Activated CD8-positive, alpha-beta T cell treated with anti-CD3 and anti-CD28 coated beads for 36 hours (primary cell): ENCODE measurements around the gene CDKN2A. TPM values are rescaled to one million over a fixed set of nuclear protein-coding genes. Genes with fewer than 3 reads are reported as not detected.

Source experiments
- ATAC-seq: fragments of 200-7000 bp; cut with Tn5 transposase; one replicate; pipeline ENCODE4 v1.10.0; 2021; ENCODE audit warnings: mild to moderate bottlenecking, moderate library complexity
- CTCF ChIA-PET: fragments of 350-600 bp; sonication (Branson Sonifier 250); formaldehyde crosslinking; loops from one replicate; lab custom pipeline; 2021; ENCODE audit warnings: antibody characterized with exemption; lab: Charles Lee
- POLR2A ChIA-PET: fragments of 350-600 bp; sonication (Branson Sonifier 250); formaldehyde crosslinking; loops from one replicate; lab custom pipeline; 2021; ENCODE audit warnings: antibody characterized with exemption; lab: Charles Lee
- DNase-seq: peaks from one replicate; pipeline ENCODE4 v3.0.0-alpha.2; 2020
- H3K27ac Mint-ChIP-seq: one replicate; pipeline ENCODE4 v1.8.0; 2021; ENCODE audit warnings: mild to moderate bottlenecking, mixed read lengths
- H3K27me3 Mint-ChIP-seq: one replicate; pipeline ENCODE4 v1.8.0; 2021; ENCODE audit warnings: mixed read lengths
- H3K36me3 Mint-ChIP-seq: one replicate; pipeline ENCODE4 v1.8.0; 2021; ENCODE audit warnings: low read depth, mixed read lengths
- H3K4me1 Mint-ChIP-seq: one replicate; pipeline ENCODE4 v1.8.0; 2021; ENCODE audit warnings: low read depth, mixed read lengths
- H3K4me3 Mint-ChIP-seq: one replicate; pipeline ENCODE4 v1.8.0; 2021; ENCODE audit warnings: mild to moderate bottlenecking, moderate library complexity, mixed read lengths
- H3K9me3 Mint-ChIP-seq: one replicate; pipeline ENCODE4 v1.8.0; 2021; ENCODE audit warnings: mixed read lengths
- CTCF ChIP-seq: fragments of 200-600 bp; IDR thresholded peaks from one replicate; pipeline ENCODE4 v1.8.0; 2022; ENCODE audit warnings: antibody characterized with exemption, mild to moderate bottlenecking
- intact Hi-C: fragments of 100-400 bp; cut with micrococcal nuclease; formaldehyde crosslinking; loops from one replicate; pipeline ENCODE4 v1.10.0; 2022
- total RNA-seq, 2 experiments: library from RNA; stranded (reverse); gene quantifications; one replicate each; pipeline ENCODE4 v1.2.3, GENCODE V29; 2021

The CDKN2A gene
- total RNA-seq, 2 experiments from 2014 or later: 2.1 to 2.5 TPM

GRCh38 chr9:21996438-21996837 lies 2.2 kb upstream of the CDKN2A start:
- intact Hi-C loops: no loop called here
- Mint-ChIP-seq H3K27ac (no peak overlapping the region), H3K4me3 (peak overlapping the region; percentile 96), H3K9me3 (no peaks in the 10 kb centered on the region), H3K36me3 (no peaks in the 10 kb centered on the region), H3K4me1 (peaks cover 9% of the 10 kb centered on the region), H3K27me3 (peaks cover 43% of the 10 kb centered on the region)
- no peak for TF ChIP-seq CTCF
- POLR2A ChIA-PET: interaction anchor here (0.6 kb wide), 1 partner anchor 17 kb away, joined by 3 read pairs; no protein-coding TSS in a partner anchor
- DNase-seq: no peak
- no peak for ATAC-seq
- CTCF ChIA-PET: interaction anchor here (2.5 kb wide), 1 partner anchor 12 kb away, joined by 13 read pairs; no protein-coding TSS in a partner anchor

DNA sequence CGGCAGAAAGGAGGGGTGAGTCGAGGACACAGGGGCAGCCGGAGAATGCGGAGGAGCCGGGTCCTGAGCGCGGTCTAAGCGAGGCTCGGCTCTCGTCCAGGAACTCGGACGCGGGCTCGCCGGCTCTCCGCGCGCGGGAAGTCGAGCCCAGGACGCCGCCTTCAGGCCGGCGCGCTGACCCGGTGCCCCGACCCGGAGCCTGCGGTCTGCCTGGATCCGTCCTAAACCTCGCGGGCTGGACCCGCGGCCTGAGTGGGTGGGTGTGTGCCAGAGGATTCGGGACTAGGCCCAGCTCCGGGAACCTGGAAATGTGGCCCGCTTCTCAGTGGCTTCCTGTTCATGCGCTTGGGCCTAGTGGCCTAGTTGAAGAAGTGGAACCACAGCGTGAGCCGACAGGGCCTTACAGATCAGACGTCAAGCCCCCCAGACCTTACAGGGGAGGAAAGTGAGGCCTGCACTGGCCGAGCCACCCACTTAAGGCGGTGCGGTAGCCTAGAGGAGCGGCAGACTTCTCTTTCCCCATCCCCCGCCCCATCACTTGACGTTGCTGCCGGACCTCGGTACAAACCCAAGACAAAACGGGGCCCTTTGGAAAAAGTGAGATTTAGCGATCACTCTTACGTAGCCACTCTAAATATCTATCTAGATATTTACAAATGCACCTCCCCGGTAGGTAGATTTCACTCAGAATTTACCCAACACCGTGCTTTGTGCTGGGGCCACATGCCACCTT lies 1.6 kb upstream of the CDKN2A start:
- TF ChIP-seq CTCF: no peak
- intact Hi-C loops: no loop called here
- Mint-ChIP-seq H3K4me3 (peak overlapping the region; percentile 96), H3K4me1 (peaks cover 9% of the 10 kb centered on the region), H3K9me3 (no peaks in the 10 kb centered on the region), H3K27ac (peak overlapping the region; percentile 95), H3K36me3 (no peaks in the 10 kb centered on the region), H3K27me3 (peaks cover 42% of the 10 kb centered on the region)
- ChIA-PET CTCF (interaction anchor here (1.4 to 2.5 kb wide), 3 partner anchors 12 to 33 kb away, joined by 4 to 14 read pairs (median 13); partner anchors contain the start of gene CDKN2B), POLR2A (interaction anchor here (0.6 to 1.4 kb wide), 2 partner anchors 16 to 33 kb away, joined by 3 to 4 read pairs; no protein-coding TSS in a partner anchor)
- peak; percentile 15 for ATAC-seq
- DNase-seq: no peak

- H3K4me3 Mint-ChIP-seq: peak overlapping the region; percentile 96
- DNase-seq (peak; percentile 85), ATAC-seq (peak; percentile 80)
- intact Hi-C loops: no loop called here
- H3K4me1 Mint-ChIP-seq: peaks cover 12% of the 10 kb centered on the region
- H3K27ac Mint-ChIP-seq: peak overlapping the region; percentile 95
- H3K36me3 Mint-ChIP-seq: no peaks in the 10 kb centered on the region
- POLR2A ChIA-PET: interaction anchor here (0.9 to 1.4 kb wide), 5 partner anchors 13 to 110 kb away, joined by 3 to 4 read pairs (median 3); no protein-coding TSS in a partner anchor
- no peaks in the 10 kb centered on the region for H3K9me3 Mint-ChIP-seq
- no peak for TF ChIP-seq CTCF
- CTCF ChIA-PET: interaction anchor here (0.9 to 2.2 kb wide), 10 partner anchors 13 to 195 kb away, joined by 3 to 14 read pairs (median 6); partner anchors contain the start of gene CDKN2B
- peaks cover 45% of the 10 kb centered on the region for H3K27me3 Mint-ChIP-seq
Observed at GRCh38 chr9:21995006-21995665, 944 bp upstream of the CDKN2A start.

DNA sequence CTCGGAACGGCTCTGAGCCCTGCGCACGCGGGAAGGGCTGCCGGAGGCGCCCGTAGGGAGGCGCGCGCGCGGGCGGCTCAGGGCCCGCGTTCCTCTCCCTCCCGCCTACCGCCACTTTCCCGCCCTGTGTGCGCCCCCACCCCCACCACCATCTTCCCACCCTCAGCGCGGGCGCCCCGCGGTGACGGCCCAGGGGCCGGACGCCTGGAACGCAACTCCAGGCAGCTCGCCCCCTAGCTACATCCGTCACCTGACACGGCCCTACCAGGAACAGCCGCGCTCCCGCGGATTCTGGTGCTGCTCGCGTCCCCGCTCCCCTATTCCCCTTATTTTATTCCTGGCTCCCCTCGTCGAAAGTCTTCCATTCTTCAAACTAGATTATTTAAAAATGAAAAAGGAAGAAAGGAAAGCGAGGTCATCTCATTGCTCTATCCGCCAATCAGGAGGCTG lies 389 bp upstream of the CDKN2A start, which contains the start of gene CDKN2B-AS1:
TSS of gene CDKN2B-AS1 (plus strand) at position 236 of the 450 bp plus-strand sequence.
- ATAC-seq (peak; percentile 57), DNase-seq (peak; percentile 54)
- ChIA-PET POLR2A (interaction anchor here (0.9 to 1.4 kb wide), 5 partner anchors 13 to 110 kb away, joined by 3 to 4 read pairs (median 3); no protein-coding TSS in a partner anchor), CTCF (interaction anchor here (0.9 to 2.2 kb wide), 12 partner anchors 13 to 195 kb away, joined by 3 to 14 read pairs (median 4); partner anchors contain the start of gene CDKN2B)
- Mint-ChIP-seq H3K36me3 (peaks cover 2% of the 10 kb centered on the region), H3K9me3 (no peaks in the 10 kb centered on the region), H3K4me1 (peaks cover 13% of the 10 kb centered on the region), H3K27me3 (peaks cover 46% of the 10 kb centered on the region), H3K27ac (peak within 1 kb of the TSS; percentile 95), H3K4me3 (peak within 1 kb of the TSS; percentile 96)
- TF ChIP-seq CTCF: no peak
- intact Hi-C loops: no loop called here
